WI38 (cell line): ENCODE measurements around the gene TLCD5.

Experiments
- H3K4me3 ChIP-seq: 2 replicates; pipeline ENCODE4 v1.5.1; 2011; ENCODE audit warnings: low read depth, mild to moderate bottlenecking, control low read depth, low read length
- TF ChIP-seq, protein P1 (sequence below): IDR thresholded peaks from 2 replicates; pipeline ENCODE4 v1.5.1; 2012; ENCODE audit warnings: low read depth, mild to moderate bottlenecking, control low read depth, low read length

The TLCD5 gene

DNA sequence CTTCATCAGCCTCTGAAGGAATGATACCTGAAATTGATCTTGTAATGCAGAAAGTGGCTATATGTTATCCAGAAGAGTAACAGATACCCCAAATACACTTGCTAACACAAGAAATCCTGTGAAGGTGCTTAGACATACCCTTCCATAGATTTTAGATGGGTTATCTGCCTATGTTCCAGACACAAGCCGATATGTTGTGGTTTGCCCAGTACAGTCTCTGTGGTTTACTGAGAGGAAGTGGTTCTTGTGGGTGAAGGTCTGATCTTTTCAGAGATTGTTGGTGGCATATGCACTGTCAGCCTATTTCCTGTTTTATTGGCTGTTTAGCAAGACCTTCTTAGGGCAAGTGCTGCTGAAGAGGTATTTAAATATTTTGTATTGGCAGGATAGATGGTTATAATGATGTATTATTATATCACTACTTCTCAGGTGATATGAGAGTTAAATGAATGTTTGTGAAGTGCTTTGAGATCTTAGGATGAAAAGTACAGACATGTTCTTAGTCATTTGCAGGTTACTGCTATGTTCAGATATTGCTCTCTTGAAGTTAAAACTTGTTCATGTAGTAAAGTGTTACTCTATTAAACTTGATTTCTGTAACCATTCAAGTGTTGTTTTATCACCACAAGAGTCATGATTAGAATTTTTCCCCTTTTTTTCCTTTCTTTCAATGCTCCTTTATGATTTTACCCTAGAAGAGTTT is 19.4 kb downstream of the TLCD5 start:
- TF ChIP-seq, protein P1, sequence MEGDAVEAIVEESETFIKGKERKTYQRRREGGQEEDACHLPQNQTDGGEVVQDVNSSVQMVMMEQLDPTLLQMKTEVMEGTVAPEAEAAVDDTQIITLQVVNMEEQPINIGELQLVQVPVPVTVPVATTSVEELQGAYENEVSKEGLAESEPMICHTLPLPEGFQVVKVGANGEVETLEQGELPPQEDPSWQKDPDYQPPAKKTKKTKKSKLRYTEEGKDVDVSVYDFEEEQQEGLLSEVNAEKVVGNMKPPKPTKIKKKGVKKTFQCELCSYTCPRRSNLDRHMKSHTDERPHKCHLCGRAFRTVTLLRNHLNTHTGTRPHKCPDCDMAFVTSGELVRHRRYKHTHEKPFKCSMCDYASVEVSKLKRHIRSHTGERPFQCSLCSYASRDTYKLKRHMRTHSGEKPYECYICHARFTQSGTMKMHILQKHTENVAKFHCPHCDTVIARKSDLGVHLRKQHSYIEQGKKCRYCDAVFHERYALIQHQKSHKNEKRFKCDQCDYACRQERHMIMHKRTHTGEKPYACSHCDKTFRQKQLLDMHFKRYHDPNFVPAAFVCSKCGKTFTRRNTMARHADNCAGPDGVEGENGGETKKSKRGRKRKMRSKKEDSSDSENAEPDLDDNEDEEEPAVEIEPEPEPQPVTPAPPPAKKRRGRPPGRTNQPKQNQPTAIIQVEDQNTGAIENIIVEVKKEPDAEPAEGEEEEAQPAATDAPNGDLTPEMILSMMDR = no peak
- H3K4me3 ChIP-seq = no peak overlapping the region

DNA sequence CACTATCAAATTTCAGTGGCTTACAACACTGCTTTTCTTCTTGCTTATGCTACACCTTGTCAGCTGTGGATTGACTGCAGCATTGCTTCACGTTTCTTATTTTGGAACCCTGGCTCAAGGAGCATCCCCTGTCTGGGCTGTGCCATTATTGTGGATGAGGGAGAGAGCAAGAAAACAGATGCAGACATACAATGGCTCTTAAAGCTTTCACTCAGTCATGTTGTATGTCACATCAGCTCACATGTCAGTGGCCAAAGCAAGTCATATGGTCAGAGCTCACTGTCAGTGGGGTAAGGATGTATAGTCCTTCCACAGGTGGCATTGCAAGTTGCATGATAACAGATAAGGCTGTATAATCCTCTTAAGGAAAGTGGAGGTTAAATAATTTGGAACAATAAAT is 21.1 kb downstream of the TLCD5 start:
- TF ChIP-seq, protein P1 = no peak
- H3K4me3 ChIP-seq = no peak overlapping the region

DNA sequence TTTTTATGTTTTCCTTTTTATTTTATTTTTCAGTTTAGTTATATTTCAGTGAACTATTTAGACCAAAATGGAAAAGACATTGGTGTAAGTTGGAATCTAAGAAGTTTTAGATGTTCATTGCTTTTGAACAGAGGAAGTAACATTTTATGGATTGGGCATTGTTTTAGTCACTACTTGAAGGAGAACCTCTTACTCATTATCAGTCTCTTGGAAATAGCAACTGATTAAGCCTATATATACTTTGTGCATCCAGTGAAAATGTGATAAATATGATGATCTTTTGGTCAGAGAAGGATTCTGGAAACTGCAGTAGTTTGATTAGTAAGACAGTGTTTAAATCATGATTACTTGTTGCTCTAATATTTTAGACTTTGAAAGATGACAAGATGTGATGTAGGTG is 25.5 kb downstream of the TLCD5 start:
- H3K4me3 ChIP-seq = no peak overlapping the region
- TF ChIP-seq, protein P1 = no peak

GRCh38 chr11:120352405-120352804 is 27.3 kb downstream of the TLCD5 start:
- no peak overlapping the region for H3K4me3 ChIP-seq
- TF ChIP-seq, protein P1 = no peak

DNA sequence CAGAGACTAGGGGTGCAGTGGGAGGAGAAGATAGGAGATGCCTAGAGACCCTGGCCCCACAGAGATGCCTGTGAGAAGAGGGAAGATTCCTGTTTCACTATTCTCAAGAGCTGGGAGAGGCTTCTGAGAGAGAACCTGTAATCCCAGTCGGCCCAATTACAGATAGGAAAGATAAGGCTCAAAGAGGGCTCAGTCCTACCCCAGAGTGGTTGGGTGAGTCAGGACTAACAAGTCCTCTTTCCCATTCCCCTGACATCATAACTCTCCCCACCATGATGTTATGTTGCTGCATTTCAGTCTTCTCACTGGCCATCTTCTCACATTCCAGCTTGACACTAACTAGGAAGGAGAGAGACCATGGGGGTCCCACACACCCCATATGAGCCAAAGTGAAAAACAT is 29.0 kb downstream of the TLCD5 start:
- no peak overlapping the region for H3K4me3 ChIP-seq
- TF ChIP-seq, protein P1 = no peak

GRCh38 chr11:120354779-120355178 is 29.7 kb downstream of the TLCD5 start:
- TF ChIP-seq, protein P1 = no peak
- H3K4me3 ChIP-seq = no peak overlapping the region

- TF ChIP-seq, protein P1 = no peak
- no peak overlapping the region for H3K4me3 ChIP-seq
Observed at GRCh38 chr11:120357620-120358019, 32.5 kb downstream of the TLCD5 start.
